Jurkat, Clone E6-1 (cell line): ENCODE measurements around the gene HSBP1.
A peak's percentile ranks its signal among the peaks of the same experiment; 100 is the strongest.

Source experiments
- DNase-seq: peaks from one replicate; pipeline ENCODE4 v3.0.0-alpha.2; 2011; ENCODE audit warnings: low read depth, low spot score
- H3K4me3 ChIP-seq: 2 replicates; pipeline ENCODE4 v1.5.1; 2011; ENCODE audit warnings: mild to moderate bottlenecking, low read length, control low read depth, moderate library complexity

The HSBP1 gene

DNA sequence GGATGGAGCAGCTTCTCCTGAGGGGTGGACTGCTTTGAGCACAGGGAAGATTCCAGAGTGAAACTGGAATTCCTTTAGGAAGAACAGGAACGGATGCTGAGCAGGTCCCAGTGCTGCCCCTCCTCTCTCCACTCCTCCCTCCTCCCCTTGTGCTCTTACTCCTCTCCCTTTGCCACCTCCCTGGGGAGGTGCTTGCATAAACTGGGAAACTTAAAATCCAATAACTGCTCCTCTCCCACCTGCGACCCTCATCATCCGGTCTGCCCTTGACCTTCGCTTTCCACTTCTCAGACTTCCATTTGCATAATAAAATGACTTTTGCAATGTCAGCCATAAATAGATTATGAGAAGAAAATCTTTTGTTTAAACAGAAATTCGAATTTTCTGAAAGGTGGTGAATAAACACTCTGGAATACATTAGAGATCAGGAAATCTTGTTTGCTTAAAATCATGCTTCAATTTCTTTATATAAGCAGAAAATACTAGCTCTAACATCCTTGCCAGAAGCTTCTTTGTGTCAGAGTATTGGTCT is 23.7 kb downstream of the HSBP1 start:
- H3K4me3 ChIP-seq: no peak overlapping the region
- DNase-seq: no peak

- H3K4me3 ChIP-seq: no peak overlapping the region
- no peak for DNase-seq
Observed at GRCh38 chr16:83833921-83834320, 26.1 kb downstream of the HSBP1 start.

DNA sequence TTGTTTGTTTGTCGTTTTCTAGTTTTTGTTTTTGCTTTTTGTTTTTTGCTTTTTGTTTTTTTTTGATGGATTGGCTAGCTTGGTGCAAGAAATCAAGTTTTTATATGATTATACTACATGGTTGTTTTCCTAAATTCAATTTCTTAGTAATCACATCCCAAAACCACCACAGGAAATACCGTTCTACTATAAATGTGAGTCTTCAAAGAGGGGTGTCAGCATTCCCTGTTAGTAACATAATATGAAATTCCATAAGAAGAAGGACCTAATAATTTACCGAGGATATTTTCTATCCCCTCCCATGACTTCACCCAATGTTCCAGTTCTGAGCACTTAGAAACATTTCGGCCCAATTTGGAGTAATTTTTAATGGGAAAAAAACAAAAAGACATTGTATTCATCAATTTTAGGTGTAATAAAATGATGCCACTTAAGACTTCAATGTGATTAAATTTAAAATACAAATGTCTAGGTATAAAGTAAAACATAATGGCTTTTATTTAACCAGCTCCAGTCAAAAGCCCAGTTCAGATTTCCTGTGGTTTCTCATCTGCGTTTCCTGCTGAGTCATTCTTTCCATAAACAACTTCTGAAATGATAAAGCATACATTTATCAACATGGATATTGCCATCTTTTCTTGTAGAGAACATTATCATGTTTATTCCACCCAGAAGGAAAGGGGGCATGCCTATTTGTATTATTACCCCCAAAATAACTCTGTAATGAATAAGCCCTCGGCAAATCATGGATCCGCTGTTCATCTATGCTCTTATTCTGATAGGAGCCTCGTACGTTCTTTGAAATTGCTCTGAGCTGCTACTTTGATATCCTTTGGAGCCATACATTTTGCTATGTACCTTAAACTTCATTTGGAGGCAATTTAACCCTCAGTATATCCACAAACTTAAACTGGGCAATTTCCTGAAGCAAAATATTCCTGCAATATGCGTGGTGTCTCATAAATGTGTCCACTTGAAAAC is 28.1 kb downstream of the HSBP1 start:
- no peak overlapping the region for H3K4me3 ChIP-seq
- peak; percentile 58 for DNase-seq

DNA sequence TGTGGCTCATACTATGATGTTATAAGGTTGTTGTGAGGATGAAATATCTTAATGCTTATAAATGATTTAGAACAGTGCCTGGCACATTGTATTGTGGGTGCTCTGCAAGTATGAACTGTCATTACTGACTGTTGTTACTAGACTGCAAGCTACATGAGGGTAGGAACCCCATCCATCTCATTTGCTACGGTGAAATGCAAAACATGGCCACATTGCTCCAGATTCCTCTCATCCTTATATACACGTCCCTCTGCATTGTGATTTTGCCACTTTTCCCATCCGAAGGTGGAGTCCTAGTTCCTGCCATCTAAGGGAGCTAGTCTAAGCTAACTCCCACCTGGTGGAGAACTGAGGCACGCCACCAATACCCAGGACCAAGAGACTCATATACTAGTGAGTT is 29.8 kb downstream of the HSBP1 start:
- no peak overlapping the region for H3K4me3 ChIP-seq
- DNase-seq: no peak

DNA sequence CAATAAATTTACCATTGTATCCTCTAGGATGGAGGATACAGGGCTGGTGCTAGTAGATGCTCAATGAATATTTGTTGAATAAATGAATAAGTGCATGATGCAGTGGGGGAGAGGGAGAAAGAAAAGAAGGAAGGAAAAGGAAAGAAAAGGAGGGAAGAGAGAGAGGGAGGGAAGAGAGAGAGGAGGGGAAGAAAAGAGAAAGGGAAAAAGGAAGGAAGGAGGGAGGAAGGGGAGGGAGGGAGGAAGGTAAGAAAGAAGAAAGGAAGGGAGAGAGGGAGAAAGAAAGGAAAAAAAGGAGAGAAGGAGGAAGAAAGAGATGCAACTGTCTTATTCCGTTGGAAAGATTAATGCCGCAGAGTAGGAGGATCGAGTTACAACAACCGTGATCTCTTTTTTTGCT is 30.4 kb downstream of the HSBP1 start:
- no peak for DNase-seq
- H3K4me3 ChIP-seq: no peak overlapping the region

DNA sequence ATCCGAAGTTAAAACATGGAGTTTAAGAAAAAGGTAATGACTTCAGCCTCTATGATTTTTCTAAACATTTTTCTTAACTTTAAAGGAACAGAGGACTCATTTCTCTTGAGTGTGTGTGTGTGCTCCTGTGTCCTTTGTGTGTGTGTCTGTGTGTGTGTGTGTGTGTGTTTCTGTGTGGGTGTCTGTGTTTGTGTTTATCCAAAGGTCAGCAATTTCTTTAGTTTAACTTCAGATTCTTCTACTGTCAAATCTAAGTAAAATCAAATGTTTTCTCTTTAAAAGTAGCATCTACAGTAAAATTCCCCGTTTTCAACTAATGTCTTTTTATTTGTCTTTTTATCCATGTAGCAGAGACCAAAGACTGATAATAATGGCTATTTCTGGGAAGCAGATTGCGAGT is 31.8 kb downstream of the HSBP1 start:
- H3K4me3 ChIP-seq: no peak overlapping the region
- DNase-seq: no peak

DNA sequence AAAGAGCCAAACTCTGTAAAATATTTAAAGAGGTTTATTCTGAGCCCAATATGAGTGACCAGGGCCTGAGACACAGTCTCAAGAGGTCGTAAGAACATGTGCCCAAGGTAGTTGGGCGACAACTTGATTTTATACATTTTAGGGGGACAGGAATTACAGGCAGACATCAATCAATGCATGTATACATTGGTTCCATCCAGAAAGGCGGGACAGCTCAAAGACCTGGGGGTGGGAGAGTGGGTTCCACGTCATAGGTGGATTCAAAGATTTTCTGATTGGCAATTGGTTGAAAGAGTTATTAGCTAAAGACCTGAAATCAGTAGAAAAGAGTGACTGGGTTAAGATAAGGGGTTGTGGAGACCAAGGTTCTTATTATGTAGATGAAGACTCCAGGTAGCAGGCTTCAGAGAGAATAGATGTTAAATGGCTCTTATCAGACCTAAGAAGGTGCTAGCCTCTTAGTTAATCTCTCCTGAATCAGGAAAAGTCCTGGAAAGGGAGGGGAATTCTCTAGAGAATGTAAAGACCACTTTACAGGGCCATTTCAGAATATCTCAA is 32.4 kb downstream of the HSBP1 start:
- H3K4me3 ChIP-seq: no peak overlapping the region
- DNase-seq: no peak

DNA sequence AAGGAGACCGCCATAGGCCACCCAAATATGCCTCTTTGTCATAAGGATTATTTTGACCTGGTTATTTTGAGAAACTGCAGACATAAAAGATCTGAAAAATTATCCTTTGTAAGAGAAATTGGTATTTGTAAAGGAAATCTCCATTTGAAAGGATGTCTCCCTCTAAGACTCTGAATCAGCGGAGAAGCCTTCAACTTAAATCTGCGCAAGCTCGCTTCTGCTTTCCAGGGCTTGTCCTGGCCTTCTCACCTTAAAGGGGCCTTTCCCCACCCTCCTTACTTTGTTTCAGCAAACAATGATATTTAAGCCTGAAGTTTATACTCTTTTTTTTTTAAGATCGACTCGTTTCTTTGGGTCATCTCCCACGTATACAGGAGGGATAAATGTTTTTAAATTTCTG is 34.5 kb downstream of the HSBP1 start:
- H3K4me3 ChIP-seq: no peak overlapping the region
- DNase-seq: no peak

DNA sequence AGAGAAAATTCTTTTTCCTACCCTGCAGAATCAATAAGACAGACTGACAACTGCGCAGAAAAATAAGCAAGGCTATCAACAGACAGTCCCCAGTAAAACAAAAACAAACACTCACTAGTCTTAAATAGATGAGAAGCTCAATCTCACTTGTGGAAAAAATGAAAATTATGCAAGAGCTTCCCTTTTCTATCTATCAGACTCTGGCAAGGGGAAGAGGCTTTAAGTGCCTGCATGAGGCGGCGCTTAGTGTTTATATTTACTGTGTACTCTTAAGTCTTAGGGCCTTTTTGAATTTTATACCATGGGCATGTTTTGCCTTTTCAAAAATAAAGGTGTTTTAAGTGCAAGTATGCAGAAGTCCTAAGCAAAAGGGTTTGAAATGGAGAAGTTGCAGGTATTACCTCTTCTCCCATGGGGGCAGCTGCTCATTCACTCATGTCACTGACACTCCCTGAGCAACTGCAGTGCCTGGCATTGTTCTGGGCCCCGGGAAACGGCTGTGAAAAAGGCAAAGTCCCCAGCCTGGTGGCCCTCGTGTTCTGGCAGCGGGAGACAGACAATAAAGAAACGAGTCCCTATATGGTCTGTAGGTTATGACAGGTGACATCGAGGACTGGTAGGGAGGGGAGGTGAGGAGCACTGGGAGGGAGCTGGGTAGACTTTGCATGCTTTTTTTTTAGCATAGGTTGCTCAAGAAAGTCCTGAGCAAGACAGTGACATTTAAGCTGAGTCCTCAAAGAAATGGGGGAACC is 35.2 kb downstream of the HSBP1 start:
- DNase-seq: no peak
- no peak overlapping the region for H3K4me3 ChIP-seq

GRCh38 chr16:83843657-83844056 is 35.9 kb downstream of the HSBP1 start:
- no peak overlapping the region for H3K4me3 ChIP-seq
- no peak for DNase-seq

GRCh38 chr16:83845263-83845662 is 37.5 kb downstream of the HSBP1 start:
- DNase-seq: no peak
- no peak overlapping the region for H3K4me3 ChIP-seq

DNA sequence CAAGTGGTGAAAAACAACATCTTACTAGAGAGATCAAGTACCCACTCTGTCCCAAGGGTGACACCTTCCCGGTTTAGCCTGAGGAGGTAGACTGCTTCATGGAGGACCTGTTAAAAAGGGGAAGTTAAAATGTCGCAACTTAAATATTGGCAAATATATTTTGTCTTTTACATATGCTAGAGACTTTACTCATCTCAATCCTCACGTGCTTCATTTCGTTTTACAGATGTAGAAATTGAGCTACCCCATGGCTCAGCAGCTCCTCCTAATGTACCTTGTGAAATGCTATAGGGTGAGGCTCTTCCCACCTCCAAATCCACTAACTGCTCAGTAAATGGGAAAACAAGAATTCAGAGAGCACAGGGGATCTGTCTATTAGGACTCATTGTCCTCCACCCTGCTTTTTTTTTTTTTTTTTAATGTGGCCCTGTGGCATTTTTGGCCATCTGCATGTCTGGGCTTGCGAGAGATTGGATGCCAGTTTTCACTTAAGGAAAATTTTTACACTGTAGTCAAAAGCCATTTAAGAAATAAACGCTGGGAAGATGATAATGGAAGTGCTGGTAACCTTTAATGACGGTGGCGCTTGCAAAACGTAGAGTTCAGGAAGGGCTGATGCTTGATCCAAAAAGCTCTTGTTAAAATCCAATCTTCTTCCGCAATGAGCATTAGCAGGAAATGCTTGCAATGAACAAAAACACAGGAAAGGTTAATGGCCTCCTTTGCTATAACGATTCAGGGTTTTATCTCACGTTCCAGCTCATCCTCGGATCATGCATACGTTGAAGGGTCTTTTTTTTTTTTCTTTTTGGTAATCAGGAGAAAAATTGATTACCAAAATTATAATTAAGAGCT is 39.8 kb downstream of the HSBP1 start:
- DNase-seq: no peak
- H3K4me3 ChIP-seq: no peak overlapping the region

- DNase-seq: no peak
- H3K4me3 ChIP-seq: no peak overlapping the region
Observed at GRCh38 chr16:83849421-83849820, 41.6 kb downstream of the HSBP1 start.

- H3K4me3 ChIP-seq: no peak overlapping the region
- no peak for DNase-seq
Observed at GRCh38 chr16:83850947-83851346, 43.2 kb downstream of the HSBP1 start.

DNA sequence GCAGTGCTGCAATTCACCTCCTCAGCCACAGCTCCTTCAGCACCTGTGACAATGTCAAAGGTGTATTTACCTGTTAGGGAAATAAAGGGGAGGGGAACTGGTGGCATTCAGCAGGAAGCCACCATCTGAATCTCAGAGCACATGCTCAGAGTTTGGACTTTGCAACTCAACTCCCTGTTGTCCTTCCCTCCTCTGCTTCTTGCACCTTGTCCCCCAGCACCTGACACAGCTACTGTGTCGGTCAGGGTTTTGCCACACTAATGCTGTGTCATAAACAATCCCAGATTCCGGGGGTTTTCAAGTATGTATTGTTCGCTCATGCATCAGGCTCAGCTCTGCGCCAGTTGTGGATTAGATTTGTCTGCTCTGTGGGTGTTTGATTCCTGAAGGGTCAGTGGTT is 43.7 kb downstream of the HSBP1 start:
- no peak overlapping the region for H3K4me3 ChIP-seq
- DNase-seq: no peak

DNA sequence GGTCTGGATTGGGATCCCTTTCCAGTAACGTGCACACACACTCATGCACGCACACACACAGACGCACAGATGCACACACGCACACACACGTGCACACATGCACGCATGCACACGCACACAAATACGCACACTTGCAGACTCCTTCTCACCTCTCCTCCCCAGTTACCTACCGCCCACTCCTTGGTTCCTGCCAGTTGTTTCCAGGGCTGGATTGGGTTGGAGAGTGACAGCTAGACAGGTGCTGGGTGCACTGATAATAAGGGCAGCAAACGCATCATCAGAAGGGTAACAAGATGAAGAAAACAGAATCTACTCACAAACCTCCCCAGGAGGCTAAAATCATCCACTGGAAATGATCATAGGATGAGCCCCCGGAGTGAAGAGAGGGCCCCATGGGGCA is 45.0 kb downstream of the HSBP1 start:
- no peak overlapping the region for H3K4me3 ChIP-seq
- no peak for DNase-seq

DNA sequence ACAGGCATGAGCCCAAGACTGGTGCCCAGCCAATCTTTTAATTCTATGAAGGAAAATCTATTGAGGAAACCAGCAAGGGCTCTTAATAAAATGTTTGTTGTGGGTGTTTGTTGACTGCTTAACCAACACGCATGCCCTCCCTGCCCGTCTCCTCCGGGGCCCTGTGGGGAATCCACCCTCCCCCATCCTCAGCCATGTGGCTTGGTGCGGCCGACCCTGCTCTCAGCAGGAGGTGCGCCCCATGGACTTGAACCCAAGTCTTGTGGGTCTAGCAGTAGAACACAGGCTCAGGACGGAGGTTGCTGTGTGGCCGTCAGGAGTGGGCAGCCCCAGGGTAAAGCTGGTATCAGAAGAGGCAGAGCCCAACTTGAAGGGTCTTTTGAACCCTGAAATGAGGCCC is 46.1 kb downstream of the HSBP1 start:
- no peak overlapping the region for H3K4me3 ChIP-seq

GRCh38 chr16:83854420-83854819 is 46.6 kb downstream of the HSBP1 start:
- no peak overlapping the region for H3K4me3 ChIP-seq
- DNase-seq: no peak

More for the DNA sequence above, 46.1 kb downstream of the HSBP1 start:
- DNase-seq: no peak

DNA sequence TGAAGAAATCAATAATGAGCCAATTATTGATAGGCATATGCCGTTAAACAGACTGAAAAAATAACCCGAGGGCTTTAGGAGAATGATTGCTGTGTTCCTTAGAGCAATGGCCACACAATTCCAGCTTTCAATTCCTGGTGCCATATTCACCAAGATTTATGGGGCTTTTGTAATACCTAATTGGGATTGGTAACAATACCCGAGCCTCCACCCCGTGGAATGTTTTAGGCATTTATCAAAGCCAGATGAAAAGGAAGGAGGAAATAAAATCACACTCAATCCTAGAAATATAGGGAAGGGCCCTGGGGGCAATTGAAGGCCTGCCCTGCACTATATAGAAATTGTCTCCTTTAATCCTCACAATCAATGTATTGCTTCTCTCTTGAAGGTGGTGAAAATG is 49.0 kb downstream of the HSBP1 start:
- DNase-seq: no peak
- H3K4me3 ChIP-seq: no peak overlapping the region
